HFF-Myc (cell line): ENCODE measurements around the gene TAF4.

Experiments used
- DNase-seq: peaks from one replicate; pipeline ENCODE4 v3.0.0-alpha.2; 2011; ENCODE audit warnings: low read depth; ENCODE audit errors: extremely low read depth
- H3K4me3 ChIP-seq: replicated peaks from 2 replicates; pipeline ENCODE4 v1.5.1; 2011; ENCODE audit warnings: low read depth, mild to moderate bottlenecking, control low read depth, low read length
- TF ChIP-seq, protein P1 (sequence below): IDR thresholded peaks from 2 replicates; pipeline ENCODE4 v1.5.1; 2012; ENCODE audit warnings: mild to moderate bottlenecking, low read depth, low read length, control low read depth; ENCODE audit errors: missing control alignments

TAF4 gene, protein sequence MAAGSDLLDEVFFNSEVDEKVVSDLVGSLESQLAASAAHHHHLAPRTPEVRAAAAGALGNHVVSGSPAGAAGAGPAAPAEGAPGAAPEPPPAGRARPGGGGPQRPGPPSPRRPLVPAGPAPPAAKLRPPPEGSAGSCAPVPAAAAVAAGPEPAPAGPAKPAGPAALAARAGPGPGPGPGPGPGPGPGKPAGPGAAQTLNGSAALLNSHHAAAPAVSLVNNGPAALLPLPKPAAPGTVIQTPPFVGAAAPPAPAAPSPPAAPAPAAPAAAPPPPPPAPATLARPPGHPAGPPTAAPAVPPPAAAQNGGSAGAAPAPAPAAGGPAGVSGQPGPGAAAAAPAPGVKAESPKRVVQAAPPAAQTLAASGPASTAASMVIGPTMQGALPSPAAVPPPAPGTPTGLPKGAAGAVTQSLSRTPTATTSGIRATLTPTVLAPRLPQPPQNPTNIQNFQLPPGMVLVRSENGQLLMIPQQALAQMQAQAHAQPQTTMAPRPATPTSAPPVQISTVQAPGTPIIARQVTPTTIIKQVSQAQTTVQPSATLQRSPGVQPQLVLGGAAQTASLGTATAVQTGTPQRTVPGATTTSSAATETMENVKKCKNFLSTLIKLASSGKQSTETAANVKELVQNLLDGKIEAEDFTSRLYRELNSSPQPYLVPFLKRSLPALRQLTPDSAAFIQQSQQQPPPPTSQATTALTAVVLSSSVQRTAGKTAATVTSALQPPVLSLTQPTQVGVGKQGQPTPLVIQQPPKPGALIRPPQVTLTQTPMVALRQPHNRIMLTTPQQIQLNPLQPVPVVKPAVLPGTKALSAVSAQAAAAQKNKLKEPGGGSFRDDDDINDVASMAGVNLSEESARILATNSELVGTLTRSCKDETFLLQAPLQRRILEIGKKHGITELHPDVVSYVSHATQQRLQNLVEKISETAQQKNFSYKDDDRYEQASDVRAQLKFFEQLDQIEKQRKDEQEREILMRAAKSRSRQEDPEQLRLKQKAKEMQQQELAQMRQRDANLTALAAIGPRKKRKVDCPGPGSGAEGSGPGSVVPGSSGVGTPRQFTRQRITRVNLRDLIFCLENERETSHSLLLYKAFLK

DNA sequence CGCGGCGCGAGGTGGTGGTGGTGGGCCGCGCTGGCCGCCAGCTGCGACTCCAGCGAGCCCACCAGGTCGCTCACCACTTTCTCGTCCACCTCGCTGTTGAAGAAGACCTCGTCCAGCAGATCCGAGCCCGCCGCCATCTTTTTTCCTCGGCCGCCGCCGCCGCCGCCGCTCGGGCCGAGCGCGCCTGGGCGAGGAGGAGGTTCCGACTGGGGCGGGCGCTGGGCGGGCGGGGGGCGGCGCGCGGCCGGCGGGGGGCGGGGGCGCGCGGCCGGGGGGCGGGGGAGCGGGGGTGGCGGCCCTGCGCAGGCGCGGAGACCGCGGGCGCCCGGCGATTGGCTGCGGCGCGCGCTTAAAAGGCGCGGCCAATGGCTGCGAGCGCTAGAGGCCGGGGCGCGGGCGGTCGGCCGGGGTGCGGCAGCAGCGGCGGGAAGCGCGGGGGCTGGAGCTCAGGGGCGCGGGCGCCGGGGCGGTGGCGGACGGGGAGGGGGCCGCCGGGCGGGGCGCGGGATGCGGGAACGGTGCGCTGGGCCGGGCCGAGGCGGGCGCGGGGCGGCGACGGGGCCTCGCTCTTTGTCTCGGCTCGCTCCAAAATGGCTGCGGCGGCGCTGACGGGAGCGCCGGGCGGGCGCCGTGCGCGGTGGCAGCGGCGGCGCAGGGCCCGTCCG is at the start of gene TAF4:
TAF4 (minus strand) TSS at position 208 of the 665 bp plus-strand sequence; CDS start at position 137, 71 bp downstream.
- peak within 1 kb of the TSS; percentile 61 for H3K4me3 ChIP-seq
- TF ChIP-seq, protein P1, sequence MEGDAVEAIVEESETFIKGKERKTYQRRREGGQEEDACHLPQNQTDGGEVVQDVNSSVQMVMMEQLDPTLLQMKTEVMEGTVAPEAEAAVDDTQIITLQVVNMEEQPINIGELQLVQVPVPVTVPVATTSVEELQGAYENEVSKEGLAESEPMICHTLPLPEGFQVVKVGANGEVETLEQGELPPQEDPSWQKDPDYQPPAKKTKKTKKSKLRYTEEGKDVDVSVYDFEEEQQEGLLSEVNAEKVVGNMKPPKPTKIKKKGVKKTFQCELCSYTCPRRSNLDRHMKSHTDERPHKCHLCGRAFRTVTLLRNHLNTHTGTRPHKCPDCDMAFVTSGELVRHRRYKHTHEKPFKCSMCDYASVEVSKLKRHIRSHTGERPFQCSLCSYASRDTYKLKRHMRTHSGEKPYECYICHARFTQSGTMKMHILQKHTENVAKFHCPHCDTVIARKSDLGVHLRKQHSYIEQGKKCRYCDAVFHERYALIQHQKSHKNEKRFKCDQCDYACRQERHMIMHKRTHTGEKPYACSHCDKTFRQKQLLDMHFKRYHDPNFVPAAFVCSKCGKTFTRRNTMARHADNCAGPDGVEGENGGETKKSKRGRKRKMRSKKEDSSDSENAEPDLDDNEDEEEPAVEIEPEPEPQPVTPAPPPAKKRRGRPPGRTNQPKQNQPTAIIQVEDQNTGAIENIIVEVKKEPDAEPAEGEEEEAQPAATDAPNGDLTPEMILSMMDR, result no peak
- DNase-seq, result no peak

DNA sequence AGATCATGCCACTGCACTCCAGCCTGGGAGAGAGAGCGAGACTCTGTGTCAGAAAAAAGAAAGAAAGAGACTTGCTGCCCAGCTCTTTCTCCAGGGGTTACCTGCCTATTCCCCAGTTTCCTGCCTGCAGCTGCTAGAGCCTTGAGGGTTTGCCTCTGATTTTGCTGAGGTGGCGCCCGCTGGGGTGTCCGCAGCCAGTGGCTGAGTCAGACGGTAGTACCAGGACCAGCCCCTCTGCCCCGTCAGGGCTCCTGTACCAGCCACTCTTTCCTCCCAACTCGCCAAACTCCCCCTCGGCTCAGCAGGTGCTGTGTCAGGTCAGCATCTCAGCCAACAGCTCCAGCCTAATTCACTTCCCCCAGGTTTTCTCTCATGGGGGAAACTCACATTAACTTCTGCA is 49.2 kb upstream of the TAF4 start:
- TF ChIP-seq, protein P1, result no peak
- no peak overlapping the region for H3K4me3 ChIP-seq
- DNase-seq, result no peak

DNA sequence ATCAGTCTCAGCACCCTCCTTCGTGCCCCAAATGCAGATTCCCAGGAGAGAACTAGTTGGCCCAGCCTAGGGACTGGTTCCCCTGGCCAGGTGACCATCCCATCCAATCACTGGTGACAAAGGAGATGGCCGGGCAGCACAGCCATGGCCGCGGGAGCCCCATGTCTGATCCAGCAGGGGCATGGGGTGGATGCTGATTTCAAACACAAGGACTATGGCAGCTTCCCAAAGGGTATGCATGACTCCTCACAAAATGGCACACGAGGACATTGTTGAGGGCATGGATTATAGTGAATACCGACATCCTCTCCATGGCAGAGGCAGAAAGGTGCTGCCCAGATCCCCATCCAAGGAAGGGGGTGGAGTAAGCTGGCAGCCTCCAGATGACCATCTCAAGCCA is 46.7 kb upstream of the TAF4 start:
- DNase-seq, result no peak
- TF ChIP-seq, protein P1, result no peak
- H3K4me3 ChIP-seq, result no peak overlapping the region

DNA sequence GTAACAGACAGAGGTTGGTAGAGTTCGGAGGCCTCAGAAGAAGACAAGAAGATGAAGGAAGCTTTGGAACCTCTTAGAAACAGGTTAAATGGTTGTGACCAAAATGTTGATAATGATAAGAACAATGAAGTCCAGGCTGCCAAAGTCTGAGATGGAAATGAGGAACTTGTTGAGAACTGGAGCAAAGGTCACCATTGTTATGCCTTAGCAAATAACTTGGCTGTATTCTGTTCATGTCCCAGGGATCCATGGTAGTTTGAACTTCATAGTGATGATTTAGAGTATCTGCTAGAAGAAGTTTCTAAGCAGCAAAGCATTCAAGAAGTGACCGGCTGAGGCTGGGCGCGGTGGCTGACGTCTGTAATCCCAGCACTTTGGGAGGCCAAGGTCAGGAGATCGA is 45.5 kb upstream of the TAF4 start:
- TF ChIP-seq, protein P1, result no peak
- H3K4me3 ChIP-seq, result no peak overlapping the region
- DNase-seq, result no peak

DNA sequence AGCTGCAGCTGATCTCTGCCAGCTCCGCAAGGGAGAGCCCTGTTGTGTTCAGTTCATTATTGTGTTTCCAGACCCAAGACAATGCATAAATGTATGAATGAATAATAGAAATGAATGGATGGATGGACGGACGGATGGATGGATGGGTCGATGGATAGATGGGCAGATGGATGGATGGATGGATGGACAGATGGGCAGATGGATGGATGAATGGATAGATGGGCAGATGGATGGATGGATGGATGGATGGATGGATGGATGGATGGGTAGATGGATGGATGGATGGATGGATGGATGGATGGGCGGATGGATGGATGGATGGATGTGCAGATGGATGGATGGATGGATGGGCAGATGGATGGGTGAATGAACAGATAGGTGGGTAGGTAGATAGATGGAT is 39.9 kb upstream of the TAF4 start:
- no peak for DNase-seq
- H3K4me3 ChIP-seq, result no peak overlapping the region
- TF ChIP-seq, protein P1, result no peak

DNA sequence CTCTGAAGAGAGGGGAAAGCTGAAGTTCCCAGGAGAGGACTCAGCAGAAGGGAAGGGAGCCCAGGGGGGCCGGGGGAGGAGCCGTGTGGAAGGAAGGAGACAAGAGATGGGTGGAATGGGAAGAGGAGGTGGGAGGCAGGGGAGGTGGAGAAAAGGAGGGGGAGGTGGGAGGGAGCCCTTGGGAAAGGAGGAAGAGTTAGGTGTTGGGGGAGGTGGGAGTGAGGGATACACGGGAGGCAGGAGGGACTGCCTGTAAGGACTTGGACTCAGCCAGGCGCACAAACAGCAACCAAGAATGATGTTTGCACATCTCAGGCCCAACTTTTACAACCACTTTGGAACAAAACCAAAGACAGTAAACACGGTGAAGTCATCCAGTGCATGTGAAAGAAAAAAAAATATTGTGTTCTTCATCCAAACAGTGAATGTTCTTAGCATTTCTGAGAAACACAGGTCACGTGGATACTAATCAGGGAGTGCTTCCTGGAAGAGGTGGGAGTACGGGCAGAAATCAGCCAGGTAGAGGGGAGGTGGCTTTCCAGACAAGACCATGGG is 39.2 kb upstream of the TAF4 start:
- H3K4me3 ChIP-seq, result no peak overlapping the region
- no peak for DNase-seq
- TF ChIP-seq, protein P1, result no peak
